HS-27A (cell line): Measurements from ENCODE around the gene PTP4A1.

ENCODE experiments used
- DNase-seq: peaks from one replicate; pipeline ENCODE4 v3.0.0-alpha.2; 2012; ENCODE audit warnings: low read depth, missing footprints

PTP4A1 gene

GRCh38 chr6:63556369-63556768 lies 15.9 kb upstream of the PTP4A1 start:
- no peak for DNase-seq

- DNase-seq: no peak
These were observed 14.0 kb upstream of the PTP4A1 start for GRCh38 chr6:63558278-63558677.

GRCh38 chr6:63560801-63561287 lies 11.4 kb upstream of the PTP4A1 start:
- DNase-seq: no peak

GRCh38 chr6:63561288-63561687 lies 11.0 kb upstream of the PTP4A1 start:
- no peak for DNase-seq

- DNase-seq: no peak
These were observed 9.0 kb upstream of the PTP4A1 start for GRCh38 chr6:63563235-63563634.

GRCh38 chr6:63565058-63565726 lies 7.1 kb upstream of the PTP4A1 start:
- DNase-seq: no peak

- no peak for DNase-seq
These were observed 6.3 kb upstream of the PTP4A1 start for GRCh38 chr6:63565727-63566596.

- no peak for DNase-seq
These were observed 4.3 kb upstream of the PTP4A1 start for GRCh38 chr6:63567966-63568365.

GRCh38 chr6:63571361-63572043 lies 778 bp upstream of the PTP4A1 start:
- no peak for DNase-seq

- no peak for DNase-seq
These were observed 431 bp downstream of the PTP4A1 start for GRCh38 chr6:63572747-63573075.

- no peak for DNase-seq
These were observed 1.0 kb downstream of the PTP4A1 start for GRCh38 chr6:63573076-63573898.

- DNase-seq: no peak
These were observed 1.7 kb downstream of the PTP4A1 start for GRCh38 chr6:63573899-63574553.

- no peak for DNase-seq
These were observed 2.2 kb downstream of the PTP4A1 start for GRCh38 chr6:63574554-63574900.

- no peak for DNase-seq
These were observed 4.0 kb downstream of the PTP4A1 start for GRCh38 chr6:63576147-63576772.

GRCh38 chr6:63576985-63577712 lies 4.9 kb downstream of the PTP4A1 start:
- no peak for DNase-seq

- no peak for DNase-seq
These were observed 6.5 kb downstream of the PTP4A1 start for GRCh38 chr6:63578757-63579156.

- no peak for DNase-seq
These were observed 7.8 kb downstream of the PTP4A1 start for GRCh38 chr6:63579937-63580703.

GRCh38 chr6:63580704-63580961 lies 8.4 kb downstream of the PTP4A1 start:
- no peak for DNase-seq

- DNase-seq: no peak
These were observed 9.2 kb downstream of the PTP4A1 start for GRCh38 chr6:63581355-63582013.
